Retinal pigment epithelial cell (primary cell): ENCODE data around the gene PRKD2.
"Not testable (repeated sequence)": the region's sequence is repeated elsewhere in the genome, so short reads cannot be mapped to it uniquely, and the experiment has no call there.

ENCODE experiments used
- DNase-seq: peaks from one replicate; pipeline ENCODE4 v3.0.0-alpha.2; 2010; ENCODE audit warnings: low read depth
- H3K4me3 ChIP-seq: 2 replicates; pipeline ENCODE4 v1.5.1; 2011; ENCODE audit warnings: mild to moderate bottlenecking, low read length, control low read depth, moderate library complexity
- TF ChIP-seq, protein P1 (sequence below): conservative IDR thresholded peaks from 2 replicates; pipeline ENCODE4 v1.5.1; 2011; ENCODE audit warnings: low read depth, low read length, control low read depth, inconsistent platforms

Gene PRKD2

DNA sequence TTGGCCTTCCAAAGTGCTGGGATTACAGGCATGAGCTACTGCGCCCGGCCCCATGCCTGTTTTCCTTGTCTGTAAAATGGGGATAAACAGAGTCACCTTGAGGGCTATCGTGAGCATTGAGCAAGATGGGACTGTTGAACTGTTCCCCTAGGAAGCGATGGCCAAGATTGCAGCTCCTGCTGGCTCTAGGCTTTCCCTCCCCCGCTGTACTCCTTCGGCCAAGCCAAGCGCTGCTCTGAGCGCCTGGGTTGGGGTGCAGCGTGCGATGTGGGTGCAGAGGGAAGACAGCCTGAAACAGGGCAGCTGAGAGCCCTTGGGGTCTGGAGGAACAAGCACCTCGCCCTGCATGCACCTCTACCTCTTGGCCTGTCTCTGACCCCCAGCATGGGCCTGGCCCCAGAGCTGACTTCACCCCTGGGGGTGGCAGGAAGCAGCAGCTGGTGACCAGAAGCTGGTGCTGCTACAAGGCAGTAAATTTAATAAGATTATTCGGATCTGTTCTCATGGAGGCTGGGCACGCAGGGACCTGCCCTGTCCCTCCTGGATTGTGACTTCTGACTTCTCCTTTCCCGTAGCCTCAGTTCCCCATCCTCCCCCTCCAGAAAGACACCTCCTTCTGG is 86.2 kb downstream of the PRKD2 start:
- TF ChIP-seq, protein P1, sequence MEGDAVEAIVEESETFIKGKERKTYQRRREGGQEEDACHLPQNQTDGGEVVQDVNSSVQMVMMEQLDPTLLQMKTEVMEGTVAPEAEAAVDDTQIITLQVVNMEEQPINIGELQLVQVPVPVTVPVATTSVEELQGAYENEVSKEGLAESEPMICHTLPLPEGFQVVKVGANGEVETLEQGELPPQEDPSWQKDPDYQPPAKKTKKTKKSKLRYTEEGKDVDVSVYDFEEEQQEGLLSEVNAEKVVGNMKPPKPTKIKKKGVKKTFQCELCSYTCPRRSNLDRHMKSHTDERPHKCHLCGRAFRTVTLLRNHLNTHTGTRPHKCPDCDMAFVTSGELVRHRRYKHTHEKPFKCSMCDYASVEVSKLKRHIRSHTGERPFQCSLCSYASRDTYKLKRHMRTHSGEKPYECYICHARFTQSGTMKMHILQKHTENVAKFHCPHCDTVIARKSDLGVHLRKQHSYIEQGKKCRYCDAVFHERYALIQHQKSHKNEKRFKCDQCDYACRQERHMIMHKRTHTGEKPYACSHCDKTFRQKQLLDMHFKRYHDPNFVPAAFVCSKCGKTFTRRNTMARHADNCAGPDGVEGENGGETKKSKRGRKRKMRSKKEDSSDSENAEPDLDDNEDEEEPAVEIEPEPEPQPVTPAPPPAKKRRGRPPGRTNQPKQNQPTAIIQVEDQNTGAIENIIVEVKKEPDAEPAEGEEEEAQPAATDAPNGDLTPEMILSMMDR, result no peak
- H3K4me3 ChIP-seq, result no peak overlapping the region
- no peak for DNase-seq

DNA sequence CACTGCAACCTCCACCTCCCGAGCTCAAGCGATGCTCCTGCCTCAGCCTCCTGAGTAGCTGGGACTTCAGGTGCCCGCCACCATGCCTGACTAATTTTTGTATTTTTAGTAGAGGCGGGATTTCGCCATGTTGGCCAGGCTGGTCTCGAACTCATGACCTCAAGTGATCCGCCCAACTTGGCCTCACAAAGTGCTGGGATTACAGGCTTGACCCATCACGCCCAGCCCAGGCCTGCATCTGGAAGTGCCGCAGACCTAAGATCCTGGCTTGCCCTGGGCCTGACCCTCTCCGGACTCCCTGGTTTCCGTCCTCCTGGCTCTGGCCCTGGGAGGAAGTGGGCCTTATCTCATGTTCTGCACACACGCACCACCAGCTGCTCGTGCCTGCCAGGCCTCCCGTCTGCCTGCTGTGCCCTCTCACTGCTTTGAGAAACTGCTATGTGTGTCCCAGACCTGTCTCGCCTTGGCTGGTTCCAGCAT is 87.3 kb downstream of the PRKD2 start:
- no peak for DNase-seq
- H3K4me3 ChIP-seq, result no peak overlapping the region
- TF ChIP-seq, protein P1, result no peak

DNA sequence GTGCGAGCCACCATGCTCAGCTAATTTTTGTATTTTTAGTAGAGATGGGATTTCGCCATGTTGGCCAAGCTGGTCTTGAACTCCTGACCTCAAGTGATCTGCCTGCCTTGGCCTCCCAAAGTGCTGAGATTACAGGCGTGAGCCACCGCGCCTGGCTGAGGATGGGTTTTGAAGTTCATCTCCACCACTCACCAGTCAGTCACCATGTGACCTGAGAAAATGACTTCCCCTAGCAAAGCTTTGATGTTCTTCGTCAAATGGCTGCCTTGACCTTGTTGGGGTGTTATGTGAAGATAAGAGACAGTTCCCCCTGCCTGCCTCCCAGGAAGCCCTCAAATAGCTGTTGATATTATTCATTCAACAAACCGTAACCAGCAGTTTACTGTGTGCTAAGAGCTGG is 87.9 kb downstream of the PRKD2 start:
- H3K4me3 ChIP-seq, DNase-seq: not testable (repeated sequence)

DNA sequence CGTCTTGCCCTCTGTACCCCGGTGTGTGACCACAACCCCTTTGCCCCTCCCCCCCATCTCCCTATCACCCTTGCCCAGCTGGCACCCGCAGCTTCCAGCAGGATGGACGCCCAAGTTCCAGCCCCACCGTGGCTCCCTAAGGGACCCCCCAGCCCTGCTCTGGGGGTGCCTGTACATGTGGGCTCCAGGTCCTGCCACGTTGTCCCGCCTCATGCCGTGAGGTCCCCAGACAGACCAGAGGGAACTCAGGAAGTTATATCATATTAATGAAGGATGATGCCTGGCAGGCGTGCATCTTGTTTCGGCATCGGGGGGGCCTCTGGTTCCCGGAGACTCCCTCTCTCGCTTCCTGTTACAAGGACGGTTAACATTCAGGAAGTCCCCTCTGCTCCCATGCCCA is 90.5 kb downstream of the PRKD2 start:
- TF ChIP-seq, protein P1, result no peak
- H3K4me3 ChIP-seq, result no peak overlapping the region
- DNase-seq, result no peak

DNA sequence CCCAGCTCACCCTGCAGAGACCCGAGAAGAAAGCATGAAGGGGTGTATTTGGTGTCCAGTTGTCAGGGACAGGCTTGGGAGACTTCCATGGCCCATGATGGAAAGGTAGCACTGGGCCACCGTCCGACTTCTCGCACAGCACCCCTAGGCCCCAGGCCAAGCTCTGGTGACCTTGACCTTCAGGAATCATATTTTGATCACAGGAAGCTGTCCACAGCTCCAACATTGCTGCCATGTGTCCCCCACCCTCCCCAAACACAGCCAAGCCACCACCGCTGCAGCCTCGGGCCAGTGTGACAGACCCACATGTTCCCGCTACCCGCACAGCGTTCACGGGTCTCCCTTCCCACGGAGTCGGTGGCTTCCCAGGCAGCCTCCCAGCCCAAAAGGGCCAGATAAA is 91.2 kb downstream of the PRKD2 start:
- H3K4me3 ChIP-seq, result no peak overlapping the region
- no peak for DNase-seq
- TF ChIP-seq, protein P1, result no peak

DNA sequence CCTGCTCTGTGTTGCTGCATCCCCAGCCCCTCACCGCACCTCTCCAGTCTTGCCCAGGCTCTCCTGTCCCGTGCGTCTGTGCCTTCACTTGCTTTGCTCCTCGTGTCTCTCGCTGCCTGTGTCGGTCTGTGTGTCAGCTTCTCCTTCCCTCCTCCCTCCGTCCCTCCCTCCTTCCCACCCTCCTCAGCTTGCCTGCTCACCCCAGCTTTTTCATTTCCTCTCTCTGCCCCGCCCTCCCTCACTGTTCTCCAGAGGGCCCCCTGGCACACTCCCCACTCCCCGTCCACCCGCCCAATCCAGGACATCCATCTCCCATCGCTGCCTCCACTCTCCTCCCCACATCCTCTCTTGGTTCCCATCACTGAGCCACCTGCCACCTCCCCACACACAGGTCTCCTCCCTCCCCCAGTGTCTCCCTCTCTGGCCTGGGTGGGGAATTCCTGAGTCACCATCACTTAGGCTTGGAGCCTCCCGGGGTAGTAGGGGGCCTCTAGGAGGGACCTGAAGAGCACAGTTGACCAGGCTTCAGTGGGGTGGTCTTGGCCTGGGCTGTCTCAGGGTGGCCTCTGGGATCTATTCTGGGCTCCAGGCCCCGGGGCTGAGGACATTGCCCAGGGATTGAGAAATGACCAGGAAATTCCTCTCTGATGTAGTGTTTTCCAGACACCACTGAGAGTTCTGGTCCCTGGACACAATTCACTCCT is 91.8 kb downstream of the PRKD2 start, which contains the start of gene PTGIR:
TSS of gene PTGIR (minus strand) at position 132 of the 704 bp plus-strand sequence. CDS start 864 bp downstream, outside the sequence.
- TF ChIP-seq, protein P1, result peak; percentile 8
- no peak within 1 kb of the TSS for H3K4me3 ChIP-seq
- DNase-seq, result no peak
